Breast epithelium (tissue), 4 donors: ENCODE results near the gene CDKN1C. TPM values are rescaled to one million over a fixed set of nuclear protein-coding genes. Genes with fewer than 3 reads are reported as not detected.
A peak's percentile ranks its signal among the peaks of the same experiment; 100 is the strongest.

ENCODE experiments used
- DNase-seq, 2 donors: peaks; one replicate each; pipeline ENCODE4 v3.0.0-alpha.2; 2019; ENCODE audit warnings: low spot score in 2 of 2
- H3K27ac ChIP-seq, 2 donors: fragments of 200-600 bp; sonication (generic) in 1 of 2; one replicate each; pipeline ENCODE4 v1.5.1; 2016 to 2019; ENCODE audit warnings: mild to moderate bottlenecking in 1 of 2
- H3K27me3 ChIP-seq, 2 donors: fragments of 200-600 bp; sonication (generic) in 1 of 2; one replicate each; pipeline versions ENCODE4 v1.5.1 to v1.6.0; 2017 to 2019; ENCODE audit warnings: control low read depth in 1 of 2, mild to moderate bottlenecking in 1 of 2
- H3K36me3 ChIP-seq: fragments of 200-600 bp; one replicate; pipeline ENCODE4 v1.5.1; 2019
- H3K4me1 ChIP-seq, 2 donors: fragments of 200-600 bp; sonication (generic); one replicate each; pipeline ENCODE4 v1.5.1; 2016 to 2019; ENCODE audit warnings: control low read depth in 1 of 2
- H3K4me3 ChIP-seq, 3 donors: fragments of 200-600 bp; sonication (generic); 1 replicate in 2 of 3; 2 replicates in 1 of 3; pipeline ENCODE4 v1.5.1; 2016 to 2019; ENCODE audit warnings: mild to moderate bottlenecking in 3 of 3, moderate library complexity in 2 of 3
- H3K9me3 ChIP-seq, 2 donors: fragments of 200-600 bp; sonication (generic) in 1 of 2; one replicate each; pipeline ENCODE4 v1.5.1; 2016 to 2019; ENCODE audit warnings: control low read depth in 1 of 2
- CTCF ChIP-seq, 3 donors: fragments of 450-650 bp; IDR thresholded peaks; one replicate each; pipeline ENCODE4 v1.5.1; 2016 to 2017; ENCODE audit warnings: antibody characterized with exemption in 3 of 3, mild to moderate bottlenecking in 3 of 3, moderate library complexity in 3 of 3
- POLR2A ChIP-seq: fragments of 450-650 bp; IDR thresholded peaks from one replicate; pipeline ENCODE4 v1.6.1; 2016; ENCODE audit warnings: antibody characterized with exemption, mild to moderate bottlenecking, moderate library complexity
- POLR2AphosphoS5 ChIP-seq, 3 donors: sonication (generic); formaldehyde crosslinking; IDR thresholded peaks; one replicate each; pipeline ENCODE4 v1.6.1; 2017; ENCODE audit warnings: antibody characterized with exemption in 3 of 3
- intact Hi-C: fragments of 100-400 bp; cut with DNase I; formaldehyde crosslinking; loops from one replicate; pipeline ENCODE4 v1.15.1; 2023; ENCODE audit warnings: low total_unique reads
- total RNA-seq, 3 donors: library from RNA; depleted of rRNA; stranded (reverse); fragments of >200 nt; gene quantifications; one replicate each; pipeline ENCODE4 v1.1.0, GENCODE V29; 2016

CDKN1C gene
- total RNA-seq, 3 donors from 2014 or later: 48.2 to 136 (median 88.8) TPM

GRCh38 chr11:2929531-2929949 lies 44.0 kb upstream of the CDKN1C start:
- H3K27me3 ChIP-seq: no peaks in the 10 kb centered on the region
- no peaks in the 10 kb centered on the region for H3K9me3 ChIP-seq
- H3K4me1 ChIP-seq: peaks cover 4 to 8% of the 10 kb centered on the region in 2 donors
- peak overlapping the region; percentile 83 to 84 for H3K27ac ChIP-seq
- H3K36me3 ChIP-seq: no peaks in the 10 kb centered on the region
- no peak for TF ChIP-seq POLR2A
- no peak for TF ChIP-seq POLR2AphosphoS5 (IDR thresholded peaks at IDR 0.05)
- no peak for TF ChIP-seq CTCF (IDR thresholded peaks at IDR 0.05)
- peak; percentile 52 to 65 for DNase-seq
- peak overlapping the region; percentile 48 to 79 (median 60) for H3K4me3 ChIP-seq
- intact Hi-C loops: no loop called here

- Histone ChIP-seq H3K4me1 (peaks cover 9 to 12% of the 10 kb centered on the region in 2 donors), H3K9me3 (no peaks in the 10 kb centered on the region), H3K27ac (peak within 1 kb of the TSS; percentile 83 to 84), H3K27me3 (no peaks in the 10 kb centered on the region), H3K36me3 (no peaks in the 10 kb centered on the region), H3K4me3 (peak within 1 kb of the TSS; percentile 48 to 79 (median 60))
- TF ChIP-seq CTCF (IDR thresholded peaks at IDR 0.05) (no peak), POLR2A (no peak), POLR2AphosphoS5 (IDR thresholded peaks at IDR 0.05) (peak in 1 of 3 donors; percentile 32)
- intact Hi-C loops: no loop called here
- DNase-seq: peak in 1 of 2 donors; percentile 64
Observed at GRCh38 chr11:2928605-2929530, 43.3 kb upstream of the CDKN1C start, which contains the start of gene PHLDA2. TSS of gene PHLDA2 (minus strand) at chr11:2929420. CDS start at chr11:2929364, 56 bp downstream.

- DNase-seq: no peak
- Histone ChIP-seq H3K27me3 (no peaks in the 10 kb centered on the region), H3K36me3 (no peaks in the 10 kb centered on the region), H3K4me1 (peaks cover 9 to 14% of the 10 kb centered on the region in 2 donors), H3K27ac (peak overlapping the region in 1 of 2 donors; percentile 12), H3K4me3 (peak overlapping the region; percentile 48 to 79 (median 60)), H3K9me3 (no peaks in the 10 kb centered on the region)
- intact Hi-C loops: no loop called here
- TF ChIP-seq POLR2AphosphoS5 (IDR thresholded peaks at IDR 0.05) (no peak), POLR2A (no peak), CTCF (IDR thresholded peaks at IDR 0.05) (no peak)
Observed at GRCh38 chr11:2927851-2928604, 42.5 kb upstream of the CDKN1C start.

GRCh38 chr11:2927121-2927800 lies 41.7 kb upstream of the CDKN1C start:
- no peaks in the 10 kb centered on the region for H3K27me3 ChIP-seq
- no peaks in the 10 kb centered on the region for H3K9me3 ChIP-seq
- intact Hi-C loops: no loop called here
- no peak for TF ChIP-seq CTCF (IDR thresholded peaks at IDR 0.05)
- TF ChIP-seq POLR2A: no peak
- TF ChIP-seq POLR2AphosphoS5 (IDR thresholded peaks at IDR 0.05): no peak
- DNase-seq: no peak
- H3K36me3 ChIP-seq: no peaks in the 10 kb centered on the region
- peak overlapping the region in 1 of 3 donors; percentile 79 for H3K4me3 ChIP-seq
- H3K27ac ChIP-seq: peak overlapping the region in 1 of 2 donors; percentile 12
- peaks cover 9 to 14% of the 10 kb centered on the region in 2 donors for H3K4me1 ChIP-seq
